DND-41 (cell line): ENCODE results near the gene ZBED4.

Source experiments
- ATAC-seq: fragments of 200-7000 bp; cut with Tn5 transposase; 3 replicates; pipeline ENCODE4 v1.9.1; 2021; ENCODE audit warnings: low read depth; ENCODE audit not compliant: insufficient read depth
- DNase-seq: peaks from one replicate; pipeline ENCODE4 v3.0.0-alpha.2; 2020
- H2AFZ ChIP-seq: 2 replicates; pipeline ENCODE4 v1.6.0; 2012; ENCODE audit warnings: low read depth, low read length
- H3K27ac ChIP-seq: 2 replicates; pipeline ENCODE4 v1.5.1; 2012; ENCODE audit warnings: low read length, inconsistent platforms
- H3K27me3 ChIP-seq: fragments of 200-600 bp; sonication (generic); 2 replicates; pipeline ENCODE4 v1.6.0; 2012; ENCODE audit warnings: low read length, mild to moderate bottlenecking, inconsistent platforms; ENCODE audit not compliant: insufficient read depth, poor library complexity
- H3K36me3 ChIP-seq: 2 replicates; pipeline ENCODE4 v1.5.1; 2012; ENCODE audit warnings: low read length, inconsistent platforms; ENCODE audit not compliant: insufficient read depth
- H3K4me1 ChIP-seq: 2 replicates; pipeline ENCODE4 v1.5.1; 2012; ENCODE audit warnings: mild to moderate bottlenecking, low read length; ENCODE audit not compliant: insufficient read depth
- H3K4me2 ChIP-seq: 2 replicates; pipeline ENCODE4 v1.6.0; 2012; ENCODE audit warnings: mild to moderate bottlenecking, moderate library complexity, low read length, inconsistent platforms; ENCODE audit not compliant: insufficient read depth
- H3K4me3 ChIP-seq, 2 experiments: fragments of 200-600 bp in 1 of 2; shearing (Covaris generic) in 1 of 2; 2 replicates each; pipeline ENCODE4 v1.5.1; 2012 to 2016; ENCODE audit warnings: inconsistent platforms in 2 of 2, low read length in 2 of 2, mild to moderate bottlenecking in 2 of 2, low read depth in 1 of 2, moderate library complexity in 1 of 2
- H3K79me2 ChIP-seq: 2 replicates; pipeline ENCODE4 v1.6.0; 2012; ENCODE audit warnings: low read length, inconsistent platforms; ENCODE audit not compliant: insufficient read depth
- H3K9ac ChIP-seq: 2 replicates; pipeline ENCODE4 v1.6.0; 2012; ENCODE audit warnings: low read depth, mild to moderate bottlenecking, inconsistent platforms, low read length, moderate library complexity
- H3K9me3 ChIP-seq: 2 replicates; pipeline ENCODE4 v1.5.1; 2012; ENCODE audit warnings: low read length, moderate library complexity, mild to moderate bottlenecking, inconsistent platforms; ENCODE audit not compliant: insufficient read depth, severe bottlenecking
- H4K20me1 ChIP-seq: 2 replicates; pipeline ENCODE4 v1.6.0; 2012; ENCODE audit warnings: low read length; ENCODE audit not compliant: insufficient read depth
- EZH2 ChIP-seq: IDR thresholded peaks from 3 replicates; pipeline ENCODE4 v1.6.1; 2012; ENCODE audit warnings: borderline replicate concordance, low read depth, mild to moderate bottlenecking, moderate library complexity, low read length, inconsistent platforms; ENCODE audit not compliant: severe bottlenecking
- TF ChIP-seq, protein P1 (sequence below): IDR thresholded peaks from 2 replicates; pipeline ENCODE4 v1.5.1; 2012; ENCODE audit warnings: borderline replicate concordance, low read length, moderate library complexity, mild to moderate bottlenecking; ENCODE audit not compliant: poor library complexity, severe bottlenecking; ENCODE audit errors: extremely low read depth

Gene ZBED4

DNA sequence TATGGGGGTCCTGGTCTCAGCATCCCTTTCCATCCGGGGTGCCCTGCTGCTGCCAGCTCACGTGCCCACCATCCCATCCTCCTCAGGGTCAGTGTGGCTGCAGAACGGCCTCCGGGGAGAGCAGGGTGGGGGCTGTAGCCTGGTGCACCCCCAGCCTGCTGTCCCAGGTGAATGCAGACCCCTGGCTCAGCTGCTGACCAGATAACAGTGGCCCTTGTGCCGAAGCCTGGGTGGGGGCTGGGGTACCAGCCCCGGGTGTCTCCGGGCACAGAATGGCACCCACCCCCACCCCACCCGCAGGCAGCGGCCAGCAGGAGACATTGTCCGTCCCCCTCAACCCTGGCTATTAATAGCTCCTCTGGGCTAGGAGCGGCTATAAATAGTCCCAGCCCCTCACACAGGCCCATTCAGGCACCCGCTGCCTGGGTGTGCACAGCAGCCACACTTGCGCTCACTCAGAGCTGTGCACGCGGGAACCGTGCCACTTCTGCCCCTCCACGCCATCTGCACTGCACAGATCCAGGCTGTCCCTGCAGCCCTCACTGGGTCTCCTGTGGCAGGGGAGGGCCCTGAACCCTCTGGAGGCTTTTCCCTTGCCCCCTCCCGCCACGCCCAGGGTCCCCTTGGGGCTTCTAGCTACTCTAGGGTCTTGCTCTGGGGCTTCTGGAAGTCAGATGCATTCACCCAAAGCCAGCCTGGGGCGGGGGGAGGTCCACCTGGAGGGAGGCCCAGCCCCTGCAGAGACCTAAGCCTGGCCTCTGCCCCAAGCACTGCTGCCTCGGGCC is 83.5 kb downstream of the ZBED4 start:
- ATAC-seq (no peak), DNase-seq (no peak)
- peaks cover 4% of the 10 kb centered on the region; the same call in 1 of the 2 replicates for H4K20me1 ChIP-seq
- peak overlapping the region; percentile 77 for H3K4me2 ChIP-seq
- TF ChIP-seq, protein P1, sequence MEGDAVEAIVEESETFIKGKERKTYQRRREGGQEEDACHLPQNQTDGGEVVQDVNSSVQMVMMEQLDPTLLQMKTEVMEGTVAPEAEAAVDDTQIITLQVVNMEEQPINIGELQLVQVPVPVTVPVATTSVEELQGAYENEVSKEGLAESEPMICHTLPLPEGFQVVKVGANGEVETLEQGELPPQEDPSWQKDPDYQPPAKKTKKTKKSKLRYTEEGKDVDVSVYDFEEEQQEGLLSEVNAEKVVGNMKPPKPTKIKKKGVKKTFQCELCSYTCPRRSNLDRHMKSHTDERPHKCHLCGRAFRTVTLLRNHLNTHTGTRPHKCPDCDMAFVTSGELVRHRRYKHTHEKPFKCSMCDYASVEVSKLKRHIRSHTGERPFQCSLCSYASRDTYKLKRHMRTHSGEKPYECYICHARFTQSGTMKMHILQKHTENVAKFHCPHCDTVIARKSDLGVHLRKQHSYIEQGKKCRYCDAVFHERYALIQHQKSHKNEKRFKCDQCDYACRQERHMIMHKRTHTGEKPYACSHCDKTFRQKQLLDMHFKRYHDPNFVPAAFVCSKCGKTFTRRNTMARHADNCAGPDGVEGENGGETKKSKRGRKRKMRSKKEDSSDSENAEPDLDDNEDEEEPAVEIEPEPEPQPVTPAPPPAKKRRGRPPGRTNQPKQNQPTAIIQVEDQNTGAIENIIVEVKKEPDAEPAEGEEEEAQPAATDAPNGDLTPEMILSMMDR, result no peak
- TF ChIP-seq EZH2, result no peak
- H3K9me3 ChIP-seq, result peaks cover 6% of the 10 kb centered on the region
- no peak overlapping the region for H3K27ac ChIP-seq
- H3K27me3 ChIP-seq, result no peaks in the 10 kb centered on the region
- peak overlapping the region; percentile 55; the same call in 1 of the 2 replicates for H3K9ac ChIP-seq
- no peaks in the 10 kb centered on the region for H3K79me2 ChIP-seq
- H3K4me3 ChIP-seq, result peak overlapping the region in 1 of 2 experiments; percentile 56; a peak in 2 of 4 replicates
- H3K36me3 ChIP-seq, result no peaks in the 10 kb centered on the region
- H2AFZ ChIP-seq, result no peak overlapping the region
- H3K4me1 ChIP-seq, result peaks cover 16% of the 10 kb centered on the region

DNA sequence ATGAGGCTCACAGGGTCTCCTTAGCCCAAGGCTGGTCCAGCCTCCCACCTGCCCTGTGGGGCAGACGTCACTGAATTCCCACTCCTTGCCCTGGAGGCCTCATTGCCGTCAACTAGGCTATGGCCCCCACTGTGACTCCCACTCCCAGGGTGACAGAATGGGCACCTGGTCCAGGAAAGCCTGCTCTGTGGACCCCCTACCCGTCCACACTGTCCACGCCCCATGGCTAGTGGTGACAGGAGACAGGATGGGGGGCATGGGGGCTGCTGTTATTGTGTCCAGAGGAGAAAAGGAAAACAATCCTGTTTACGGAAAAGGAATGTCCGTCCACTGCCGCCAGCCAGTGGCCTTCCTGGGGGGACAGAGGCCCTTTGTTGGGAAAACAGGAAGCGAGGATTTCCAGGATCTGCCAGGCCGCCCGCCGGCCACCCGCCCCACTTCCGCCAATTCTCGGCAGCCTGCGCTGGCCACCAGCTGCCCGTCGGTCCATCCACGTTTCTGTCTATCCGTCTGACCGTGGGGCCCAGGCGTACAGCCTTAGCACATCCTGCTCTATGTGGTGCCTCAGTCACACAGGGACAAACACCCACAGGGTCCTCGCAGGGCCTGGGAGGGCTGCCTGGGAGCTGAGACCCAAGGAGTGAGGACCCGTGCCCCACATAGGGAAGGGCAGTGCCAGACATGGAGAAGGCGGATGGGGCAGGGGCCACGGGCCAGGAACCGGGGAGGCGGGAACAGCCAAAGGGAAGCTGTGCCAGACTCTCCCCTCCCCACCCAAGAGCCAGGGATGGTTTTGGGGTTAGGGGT is 84.3 kb downstream of the ZBED4 start:
- no peak for ATAC-seq
- no peak overlapping the region for H3K27ac ChIP-seq
- peaks cover 6% of the 10 kb centered on the region for H3K9me3 ChIP-seq
- H3K36me3 ChIP-seq, result no peaks in the 10 kb centered on the region
- H3K4me1 ChIP-seq, result peaks cover 16% of the 10 kb centered on the region
- TF ChIP-seq, protein P1, result no peak
- TF ChIP-seq EZH2, result no peak
- no peaks in the 10 kb centered on the region for H3K79me2 ChIP-seq
- H3K4me2 ChIP-seq, result no peak overlapping the region
- H4K20me1 ChIP-seq, result peaks cover 4% of the 10 kb centered on the region; the same call in 1 of the 2 replicates
- no peak overlapping the region for H3K9ac ChIP-seq
- H3K4me3 ChIP-seq, result no peak overlapping the region
- no peak for DNase-seq
- H2AFZ ChIP-seq, result no peak overlapping the region
- H3K27me3 ChIP-seq, result no peaks in the 10 kb centered on the region

DNA sequence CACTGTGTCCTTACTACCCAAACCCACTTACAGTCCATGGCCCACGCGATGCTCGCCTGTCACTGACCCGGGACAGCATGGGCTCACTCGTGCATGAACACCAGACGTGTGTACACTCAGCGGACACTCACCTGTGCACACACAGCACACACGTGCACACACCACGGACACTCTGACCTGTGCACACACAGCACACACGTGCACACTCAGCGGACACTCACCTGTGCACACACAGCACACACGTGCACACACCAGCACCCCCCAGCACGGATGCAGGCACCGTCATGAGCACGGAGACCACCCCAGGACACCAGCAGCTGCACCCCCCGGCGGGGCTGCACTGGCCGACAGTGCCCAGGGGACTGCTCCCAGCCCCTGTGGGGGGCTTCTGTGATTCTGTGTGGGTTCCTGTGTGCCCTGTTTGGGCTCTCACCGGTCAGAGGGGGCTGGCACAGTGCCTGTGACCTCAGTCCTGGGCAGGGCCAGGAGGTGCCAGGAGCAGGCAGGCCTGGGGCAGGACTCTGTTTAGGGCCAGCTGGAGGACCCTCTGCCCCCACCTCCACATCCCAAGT is 85.0 kb downstream of the ZBED4 start:
- Histone ChIP-seq H3K27ac (no peak overlapping the region), H3K9ac (no peak overlapping the region)
- TF ChIP-seq, protein P1, result no peak
- no peak for TF ChIP-seq EZH2

More for the DNA sequence above, 85.0 kb downstream of the ZBED4 start:
- Histone ChIP-seq H3K79me2 (no peaks in the 10 kb centered on the region), H3K36me3 (no peaks in the 10 kb centered on the region), H4K20me1 (0 out of 2 replicates have a peak, but pooled peaks cover 4% of the 10 kb centered on the region), H3K27me3 (no peaks in the 10 kb centered on the region), H3K4me2 (no peak overlapping the region), H3K4me1 (peaks cover 16% of the 10 kb centered on the region), H3K4me3 (no peak overlapping the region), H2AFZ (no peak overlapping the region), H3K9me3 (peaks cover 6% of the 10 kb centered on the region)
- no peak for ATAC-seq
- DNase-seq, result no peak
